Left ventricle myocardium inferior (tissue), 1 donor: ENCODE results near the gene SORCS2. TPM values are rescaled to one million over a fixed set of nuclear protein-coding genes. Genes with fewer than 3 reads are reported as not detected.

Source experiments
- DNase-seq: peaks from one replicate; pipeline ENCODE4 v3.0.0-alpha.2; 2020
- H3K27ac ChIP-seq: fragments of 200-600 bp; replicated peaks from 2 replicates; pipeline ENCODE4 v1.8.0; 2021
- H3K27me3 ChIP-seq: fragments of 200-600 bp; 2 replicates; pipeline ENCODE4 v1.8.0; 2021; ENCODE audit warnings: low read depth
- H3K36me3 ChIP-seq: fragments of 200-600 bp; 2 replicates; pipeline ENCODE4 v1.8.0; 2021
- H3K4me1 ChIP-seq: fragments of 200-600 bp; 2 replicates; pipeline ENCODE4 v1.8.0; 2021
- H3K4me3 ChIP-seq: fragments of 200-600 bp; 2 replicates; pipeline ENCODE4 v1.8.0; 2021; ENCODE audit warnings: mild to moderate bottlenecking, moderate library complexity
- H3K9me3 ChIP-seq: fragments of 200-600 bp; replicated peaks from 2 replicates; pipeline ENCODE4 v1.8.0; 2021
- CTCF ChIP-seq: fragments of 200-600 bp; IDR thresholded peaks from 2 replicates; pipeline ENCODE4 v1.8.0; 2021; ENCODE audit warnings: antibody characterized with exemption, mild to moderate bottlenecking, borderline replicate concordance
- intact Hi-C: fragments of 100-400 bp; cut with micrococcal nuclease; formaldehyde crosslinking; loops from one replicate; pipeline ENCODE4 v1.11.0; 2022
- total RNA-seq: library from RNA; stranded (reverse); fragmentation: NEBNext Ultra II Directional; extraction: Animal tissue kit (Norgen Biotek cat#: 25700); gene quantifications from one replicate; pipeline ENCODE4 v1.2.1, GENCODE V29; 2021
- donor health status: DM: no; HTN: yes; CAD: no; lungs with severe emphysema.

SORCS2 gene
- total RNA-seq, 1 donor from 2014 or later, result 1.2 TPM

- H3K36me3 ChIP-seq, result no peaks in the 10 kb centered on the region
- H3K27ac ChIP-seq, result no peak overlapping the region
- no peaks in the 10 kb centered on the region for H3K4me1 ChIP-seq
- TF ChIP-seq CTCF, result no peak
- no peak overlapping the region for H3K4me3 ChIP-seq
- H3K27me3 ChIP-seq, result peaks cover 31% of the 10 kb centered on the region
- peaks cover 8% of the 10 kb centered on the region for H3K9me3 ChIP-seq
- intact Hi-C loops, result no loop called here
- no peak for DNase-seq
Observed at GRCh38 chr4:7646384-7647061, 454.2 kb downstream of the SORCS2 start.

GRCh38 chr4:7647186-7647585 is 454.8 kb downstream of the SORCS2 start:
- H3K9me3 ChIP-seq, result peaks cover 8% of the 10 kb centered on the region
- TF ChIP-seq CTCF, result no peak
- no peaks in the 10 kb centered on the region for H3K36me3 ChIP-seq
- no peak for DNase-seq
- intact Hi-C loops, result no loop called here
- H3K4me1 ChIP-seq, result no peaks in the 10 kb centered on the region
- no peak overlapping the region for H3K27ac ChIP-seq
- no peak overlapping the region for H3K4me3 ChIP-seq
- peaks cover 35% of the 10 kb centered on the region for H3K27me3 ChIP-seq

- H3K27ac ChIP-seq, result no peak overlapping the region
Observed at GRCh38 chr4:7647600-7648543, 455.5 kb downstream of the SORCS2 start.

GRCh38 chr4:7648544-7649395 is 456.4 kb downstream of the SORCS2 start:
- peaks cover 8% of the 10 kb centered on the region for H3K9me3 ChIP-seq
- no peak overlapping the region for H3K27ac ChIP-seq
- H3K4me1 ChIP-seq, result no peaks in the 10 kb centered on the region
- intact Hi-C loops, result no loop called here
- H3K4me3 ChIP-seq, result no peak overlapping the region
- DNase-seq, result no peak
- peaks cover 47% of the 10 kb centered on the region for H3K27me3 ChIP-seq
- H3K36me3 ChIP-seq, result no peaks in the 10 kb centered on the region
- no peak for TF ChIP-seq CTCF

More at GRCh38 chr4:7647600-7648543, 455.5 kb downstream of the SORCS2 start:
- TF ChIP-seq CTCF, result no peak
- H3K36me3 ChIP-seq, result no peaks in the 10 kb centered on the region
- DNase-seq, result no peak
- no peaks in the 10 kb centered on the region for H3K4me1 ChIP-seq
- peaks cover 38% of the 10 kb centered on the region for H3K27me3 ChIP-seq
- intact Hi-C loops, result no loop called here
- H3K4me3 ChIP-seq, result no peak overlapping the region
- H3K9me3 ChIP-seq, result peaks cover 8% of the 10 kb centered on the region

- peaks cover 51% of the 10 kb centered on the region for H3K27me3 ChIP-seq
- H3K36me3 ChIP-seq, result no peaks in the 10 kb centered on the region
- no peaks in the 10 kb centered on the region for H3K4me1 ChIP-seq
- DNase-seq, result no peak
- no peak overlapping the region for H3K27ac ChIP-seq
- TF ChIP-seq CTCF, result no peak
- intact Hi-C loops, result no loop called here
- peaks cover 3% of the 10 kb centered on the region for H3K9me3 ChIP-seq
- H3K4me3 ChIP-seq, result no peak overlapping the region
Observed at GRCh38 chr4:7649411-7649740, 457.0 kb downstream of the SORCS2 start.
